KMS-11 (cell line): ENCODE measurements around the gene DDC.
"Not testable (repeated sequence)": the region's sequence is repeated elsewhere in the genome, so short reads cannot be mapped to it uniquely, and the experiment has no call there.

Experiments used
- H2AFZ ChIP-seq: fragments of 200-600 bp; sonication (generic); 2 replicates; pipeline ENCODE4 v1.6.1; 2016; ENCODE audit warnings: antibody characterized with exemption, mixed run types, low read depth
- H3K27ac ChIP-seq: fragments of 200-600 bp; sonication (generic); 2 replicates; pipeline ENCODE4 v1.6.1; 2016; ENCODE audit warnings: mild to moderate bottlenecking, mixed run types
- H3K27me3 ChIP-seq: fragments of 200-600 bp; sonication (generic); 2 replicates; pipeline ENCODE4 v1.6.1; 2017; ENCODE audit warnings: mild to moderate bottlenecking, low read depth, mixed run types, moderate library complexity; ENCODE audit not compliant: insufficient read depth
- H3K36me3 ChIP-seq: fragments of 200-600 bp; sonication (generic); 2 replicates; pipeline ENCODE4 v1.6.1; 2017; ENCODE audit warnings: mild to moderate bottlenecking, mixed run types; ENCODE audit not compliant: insufficient read depth
- H3K4me1 ChIP-seq: fragments of 200-600 bp; sonication (generic); 2 replicates; pipeline ENCODE4 v1.6.1; 2016; ENCODE audit warnings: mild to moderate bottlenecking, low read depth, mixed run types; ENCODE audit not compliant: poor library complexity, severe bottlenecking
- H3K4me2 ChIP-seq: fragments of 200-600 bp; sonication (generic); 2 replicates; pipeline ENCODE4 v1.7.0; 2016; ENCODE audit warnings: mild to moderate bottlenecking, mixed run types
- H3K4me3 ChIP-seq: fragments of 200-600 bp; sonication (generic); IDR thresholded peaks from 2 replicates; pipeline ENCODE4 v1.6.1; 2017; ENCODE audit warnings: low read depth, low read length, mixed read lengths; ENCODE audit not compliant: insufficient read depth
- H3K79me2 ChIP-seq: fragments of 200-600 bp; sonication (generic); 2 replicates; pipeline ENCODE4 v1.6.1; 2016; ENCODE audit warnings: low read depth, mixed run types; ENCODE audit not compliant: insufficient read depth
- H3K9ac ChIP-seq: fragments of 200-600 bp; sonication (generic); 2 replicates; pipeline ENCODE4 v1.6.1; 2016; ENCODE audit warnings: mild to moderate bottlenecking, mixed run types
- H4K20me1 ChIP-seq: fragments of 200-600 bp; sonication (generic); 2 replicates; pipeline ENCODE4 v1.6.1; 2016; ENCODE audit warnings: mild to moderate bottlenecking, mixed run types; ENCODE audit not compliant: insufficient read depth
- CTCF ChIP-seq: fragments of 200-600 bp; sonication (generic); conservative IDR thresholded peaks from 2 replicates; pipeline ENCODE4 v1.6.1; 2017; ENCODE audit warnings: low read depth, mild to moderate bottlenecking, antibody characterized with exemption, low read length, moderate library complexity, mixed read lengths

The DDC gene

DNA sequence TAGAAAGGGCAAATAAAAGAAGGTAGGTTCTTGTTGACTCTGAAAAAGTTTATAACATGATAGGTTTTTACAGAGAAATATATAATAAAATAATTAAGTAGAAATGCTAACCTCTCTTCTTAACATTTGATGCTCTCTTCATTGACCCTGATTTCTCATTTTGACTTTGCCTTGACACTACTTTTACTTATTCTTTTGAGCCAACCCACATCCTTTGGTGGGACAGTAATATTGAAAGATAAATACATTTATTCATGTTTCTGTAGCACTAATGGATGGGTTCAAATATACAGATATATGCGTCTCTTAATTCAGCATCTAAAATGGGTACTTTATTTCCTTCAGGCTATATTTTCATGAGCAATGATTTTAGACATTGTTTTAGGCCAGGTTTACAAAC is 34.4 kb downstream of the DDC start:
- Histone ChIP-seq H4K20me1 (no peaks in the 10 kb centered on the region), H3K4me2 (no peak overlapping the region), H3K9ac (no peak overlapping the region), H3K4me1 (no peaks in the 10 kb centered on the region), H2AFZ (no peak overlapping the region), H3K4me3 (no peak overlapping the region), H3K79me2 (no peaks in the 10 kb centered on the region), H3K27me3 (no peaks in the 10 kb centered on the region), H3K36me3 (no peaks in the 10 kb centered on the region), H3K27ac (no peak overlapping the region)
- no peak for TF ChIP-seq CTCF

DNA sequence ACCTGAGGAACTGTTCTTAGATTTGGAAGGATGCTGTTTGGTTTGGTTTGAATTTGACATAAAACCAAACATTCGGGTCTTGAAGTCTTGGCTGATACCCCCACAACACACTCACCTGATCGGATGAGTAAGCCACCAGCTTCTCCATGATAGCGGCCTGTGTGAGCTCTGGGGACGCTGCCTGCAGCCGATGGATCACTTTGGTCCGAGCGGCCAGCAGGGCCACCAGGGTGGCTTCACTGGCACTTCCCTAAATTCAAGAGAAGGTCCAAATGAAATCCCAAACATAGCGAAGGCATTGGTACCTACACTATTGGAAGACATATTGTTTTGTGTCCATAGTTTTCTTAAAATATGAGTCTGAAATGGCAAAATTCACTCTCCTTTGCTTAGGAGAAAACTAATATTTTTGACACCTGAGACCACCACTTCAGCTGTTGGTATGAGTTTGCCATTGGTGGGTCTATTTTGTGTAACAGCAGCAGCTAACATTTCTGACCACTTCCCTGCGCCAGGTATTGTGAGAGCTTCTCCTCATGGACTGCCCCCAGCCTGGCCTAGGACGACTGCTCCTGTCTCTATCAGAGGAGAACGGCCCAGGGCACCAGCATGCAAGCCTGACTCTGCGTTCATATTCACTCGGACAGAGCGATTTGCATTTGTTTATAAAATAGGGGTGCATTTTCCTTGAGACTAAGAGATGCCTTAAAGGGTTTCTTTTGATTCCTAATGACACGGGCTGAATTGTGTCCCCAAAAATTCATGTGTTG is 35.9 kb downstream of the DDC start:
- no peaks in the 10 kb centered on the region for H3K79me2 ChIP-seq
- TF ChIP-seq CTCF: no peak
- no peak overlapping the region for H2AFZ ChIP-seq
- H3K4me2 ChIP-seq: no peak overlapping the region
- no peak overlapping the region for H3K4me3 ChIP-seq
- no peak overlapping the region for H3K27ac ChIP-seq
- no peak overlapping the region for H3K9ac ChIP-seq
- no peaks in the 10 kb centered on the region for H4K20me1 ChIP-seq
- no peaks in the 10 kb centered on the region for H3K36me3 ChIP-seq
- no peaks in the 10 kb centered on the region for H3K4me1 ChIP-seq
- H3K27me3 ChIP-seq: no peaks in the 10 kb centered on the region

- Histone ChIP-seq H3K4me2 (no peak overlapping the region), H2AFZ (no peak overlapping the region), H3K9ac (no peak overlapping the region), H3K27ac (no peak overlapping the region), H3K79me2 (no peaks in the 10 kb centered on the region), H4K20me1 (no peaks in the 10 kb centered on the region), H3K27me3 (no peaks in the 10 kb centered on the region), H3K4me3 (no peak overlapping the region), H3K36me3 (no peaks in the 10 kb centered on the region), H3K4me1 (no peaks in the 10 kb centered on the region)
- no peak for TF ChIP-seq CTCF
Measured at GRCh38 chr7:50528266-50529092, 36.7 kb downstream of the DDC start.

DNA sequence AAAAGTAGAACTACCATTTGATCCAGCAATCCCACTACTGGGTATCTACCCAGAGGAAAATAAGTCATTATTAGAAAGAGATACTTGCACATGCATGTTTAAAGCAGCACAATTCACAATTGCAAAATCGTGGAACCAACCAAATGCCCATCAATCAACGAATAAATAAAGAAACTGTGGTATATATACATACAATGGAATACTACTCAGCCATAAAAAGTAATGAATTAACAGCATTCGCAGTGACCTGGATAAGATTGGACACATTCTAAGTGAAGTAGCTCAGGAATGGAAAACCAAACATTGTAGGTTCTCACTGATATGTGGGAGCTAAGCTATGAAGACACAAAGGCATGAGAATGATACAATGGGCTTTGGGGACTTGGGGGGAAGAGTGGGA is 45.9 kb downstream of the DDC start:
- H4K20me1 ChIP-seq, H2AFZ ChIP-seq, H3K36me3 ChIP-seq, H3K9ac ChIP-seq, H3K4me1 ChIP-seq, H3K4me2 ChIP-seq, H3K27ac ChIP-seq, H3K27me3 ChIP-seq, H3K4me3 ChIP-seq, H3K79me2 ChIP-seq: not testable (repeated sequence)
